GM19099 (cell line): Measurements from ENCODE around the gene LIPT2.

Source experiments
- POLR2A ChIP-seq: IDR thresholded peaks from 3 replicates; pipeline ENCODE4 v1.6.1; 2011; ENCODE audit warnings: low read depth; ENCODE audit not compliant: insufficient read length; ENCODE audit errors: extremely low read depth

LIPT2 gene

GRCh38 chr11:74457356-74457755 lies 36.2 kb downstream of the LIPT2 start:
- TF ChIP-seq POLR2A: no peak

- TF ChIP-seq POLR2A: no peak
Observed at GRCh38 chr11:74453373-74453975, 40.0 kb downstream of the LIPT2 start.

- TF ChIP-seq POLR2A: no peak
Observed at GRCh38 chr11:74452366-74452765, 41.2 kb downstream of the LIPT2 start.

GRCh38 chr11:74450318-74450717 lies 43.2 kb downstream of the LIPT2 start:
- TF ChIP-seq POLR2A: no peak

GRCh38 chr11:74449369-74449931 lies 44.1 kb downstream of the LIPT2 start:
- TF ChIP-seq POLR2A: no peak

- TF ChIP-seq POLR2A: no peak
Observed at GRCh38 chr11:74447720-74448119, 45.8 kb downstream of the LIPT2 start.

GRCh38 chr11:74446532-74446938 lies 47.0 kb downstream of the LIPT2 start:
- TF ChIP-seq POLR2A: no peak

- TF ChIP-seq POLR2A: no peak
Observed at GRCh38 chr11:74444173-74444826, 49.2 kb downstream of the LIPT2 start.

GRCh38 chr11:74443071-74443864 lies 50.3 kb downstream of the LIPT2 start:
- TF ChIP-seq POLR2A: no peak

GRCh38 chr11:74442636-74443035 lies 50.9 kb downstream of the LIPT2 start:
- no peak for TF ChIP-seq POLR2A
